Stimulated activated CD8-positive, alpha-beta memory T cell treated with anti-CD3 and anti-CD28 coated beads, Interleukin-12 subunit alpha, Interleukin-12 subunit beta, amount 100 ng/mL, for 1 hour (primary cell): Measurements from ENCODE around the gene BBS10.
"Not testable (repeated sequence)": the region's sequence is repeated elsewhere in the genome, so short reads cannot be mapped to it uniquely, and the experiment has no call there.

ENCODE experiments used
- DNase-seq: peaks from one replicate; pipeline ENCODE4 v3.0.0-alpha.2; 2020; ENCODE audit warnings: low read depth

The BBS10 gene

DNA sequence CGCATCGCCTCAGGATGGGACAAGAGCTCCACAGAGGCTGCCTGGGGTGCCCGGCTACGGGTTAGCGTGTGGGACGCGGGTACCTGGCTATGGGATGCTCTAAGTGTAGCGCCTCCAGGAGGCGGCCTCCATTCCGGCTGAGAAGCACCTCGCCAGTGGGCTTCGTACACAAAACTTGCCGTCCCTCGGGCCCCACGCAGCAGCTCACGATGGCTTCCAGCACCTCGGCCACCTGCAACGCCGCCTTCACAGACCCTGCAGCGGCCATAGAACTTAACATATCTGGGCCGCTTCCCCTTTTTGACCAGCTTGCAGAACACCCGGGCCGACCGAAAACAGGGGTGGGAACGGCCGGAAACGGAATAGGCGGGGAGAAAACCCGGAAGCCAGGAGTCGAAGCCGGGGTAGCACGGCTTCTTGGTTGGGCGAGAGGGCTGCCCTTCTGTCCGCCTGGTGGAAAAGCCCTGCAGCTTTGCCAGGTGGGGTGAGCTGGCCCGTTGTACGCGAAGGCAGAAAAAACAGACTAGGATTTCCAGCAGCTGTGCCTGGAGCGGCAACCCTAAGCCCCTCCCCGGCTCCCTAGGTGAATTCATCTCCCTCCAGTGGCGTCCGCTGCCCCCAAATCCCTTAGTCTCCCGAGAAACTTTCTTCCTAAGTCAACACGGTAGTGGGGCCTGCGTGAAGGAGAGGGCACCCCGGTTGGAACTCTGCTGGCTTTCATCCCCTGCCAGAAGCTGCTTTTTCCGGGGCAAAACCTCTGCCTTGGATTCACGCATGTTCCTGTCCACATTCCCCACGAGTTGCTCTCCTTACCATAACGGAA lies at the start of gene BBS10:
Gene BBS10 (minus strand): TSS at position 337 of the 823 bp plus-strand sequence. CDS start 57 bp downstream, at position 280.
- peak; percentile 71 for DNase-seq

- no peak for DNase-seq
These were observed 43.2 kb upstream of the BBS10 start for GRCh38 chr12:76391461-76391860.

GRCh38 chr12:76387614-76388013 lies 39.4 kb upstream of the BBS10 start:
- DNase-seq: no peak

DNA sequence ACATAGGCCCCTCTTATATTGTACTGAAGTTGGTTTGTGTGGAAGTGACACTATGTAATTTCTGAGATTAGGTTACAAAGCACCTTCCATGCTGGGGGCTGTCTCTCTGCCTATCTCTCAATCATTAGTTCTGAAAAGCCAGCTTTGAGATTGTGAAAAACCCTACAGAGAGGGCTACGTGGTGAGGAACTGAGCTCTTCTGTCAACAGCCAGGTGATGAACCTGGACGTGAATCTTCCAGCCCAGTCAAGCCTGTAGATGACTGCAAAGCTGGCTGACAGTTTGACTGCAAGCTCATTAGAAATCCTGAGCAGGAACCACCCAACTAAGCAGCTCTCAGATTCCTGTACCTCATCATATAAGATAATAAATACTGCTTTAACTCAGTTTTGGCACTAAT lies 36.3 kb upstream of the BBS10 start:
- no peak for DNase-seq

GRCh38 chr12:76383988-76384387 lies 35.8 kb upstream of the BBS10 start:
- no peak for DNase-seq

GRCh38 chr12:76379261-76379660 lies 31.0 kb upstream of the BBS10 start:
- no peak for DNase-seq

GRCh38 chr12:76376876-76377275 lies 28.7 kb upstream of the BBS10 start:
- DNase-seq: not testable (repeated sequence)

DNA sequence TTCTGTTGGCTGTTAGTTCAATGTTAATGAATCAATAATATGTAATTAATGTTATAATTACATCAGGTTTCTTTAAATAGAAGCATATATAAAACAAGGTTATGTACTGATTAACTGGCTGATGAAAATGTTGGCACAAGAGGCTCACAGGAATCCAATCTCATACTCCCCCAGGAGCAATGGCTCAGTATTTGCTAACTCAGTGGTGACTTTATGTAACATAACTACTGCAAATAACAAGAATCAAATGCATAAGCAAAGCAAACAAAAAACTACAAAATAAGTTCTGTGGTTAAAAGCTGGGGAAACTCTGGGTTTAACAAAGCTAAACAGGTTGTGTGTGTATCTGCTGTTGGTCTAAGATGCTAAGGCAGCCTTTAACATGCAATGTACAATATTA lies 27.7 kb upstream of the BBS10 start:
- no peak for DNase-seq

DNA sequence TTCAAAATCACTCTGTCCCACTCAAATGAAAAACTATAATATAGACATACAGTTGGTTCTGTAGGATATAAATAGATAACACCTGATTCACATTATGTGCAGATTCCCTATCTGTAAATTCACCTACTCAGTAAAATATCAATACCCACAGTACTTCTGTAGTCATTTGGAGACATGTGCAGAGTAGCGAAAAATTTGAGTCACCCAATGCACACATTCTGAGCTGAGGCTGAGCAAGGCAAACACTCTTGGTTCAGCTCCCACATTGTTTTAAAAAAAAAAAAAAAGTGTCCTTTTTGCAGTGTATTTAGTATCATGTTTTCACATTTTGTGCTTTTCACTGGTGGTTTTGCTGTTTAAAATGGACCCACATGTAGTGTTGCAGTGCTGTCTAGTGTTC lies 27.3 kb upstream of the BBS10 start:
- no peak for DNase-seq

- no peak for DNase-seq
These were observed 26.3 kb upstream of the BBS10 start for GRCh38 chr12:76374386-76375020.

GRCh38 chr12:76368230-76368629 lies 20.0 kb upstream of the BBS10 start:
- DNase-seq: no peak

DNA sequence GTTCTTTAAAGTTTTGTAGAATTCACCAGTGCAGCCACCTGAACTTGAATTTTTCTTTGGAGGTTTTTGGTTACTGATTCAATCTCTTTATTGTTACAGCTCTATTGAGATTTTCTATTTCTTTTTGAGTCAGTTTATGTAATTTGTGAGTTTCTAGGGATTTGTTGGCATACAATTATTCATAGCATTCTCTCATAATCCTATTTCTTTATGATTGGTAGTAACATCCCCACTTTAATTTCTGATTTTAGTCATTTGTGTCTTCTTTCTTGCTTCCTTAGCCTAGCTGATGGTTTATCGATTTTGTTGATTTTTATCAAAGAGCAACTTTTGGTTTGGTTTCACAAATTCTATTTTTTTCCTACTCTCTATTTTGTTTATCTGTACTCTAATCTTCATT lies 17.9 kb upstream of the BBS10 start:
- no peak for DNase-seq

DNA sequence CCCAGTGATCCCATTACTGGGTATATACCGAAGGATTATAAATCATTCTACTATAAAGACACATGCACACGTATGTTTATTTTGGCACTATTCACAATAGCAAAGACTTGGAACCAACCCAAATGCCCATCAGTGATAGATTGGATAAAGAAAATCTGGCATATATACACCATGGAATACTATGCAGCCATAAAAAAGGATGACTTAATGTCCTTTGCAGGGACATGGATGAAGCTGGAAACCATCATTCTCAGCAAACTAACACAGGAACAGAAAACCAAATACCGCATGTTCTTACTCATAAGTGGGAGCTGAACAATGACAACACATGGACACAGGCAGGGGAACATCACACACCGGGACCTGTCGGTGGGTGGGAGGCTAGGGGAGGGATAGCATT lies 15.9 kb upstream of the BBS10 start:
- DNase-seq: not testable (repeated sequence)

DNA sequence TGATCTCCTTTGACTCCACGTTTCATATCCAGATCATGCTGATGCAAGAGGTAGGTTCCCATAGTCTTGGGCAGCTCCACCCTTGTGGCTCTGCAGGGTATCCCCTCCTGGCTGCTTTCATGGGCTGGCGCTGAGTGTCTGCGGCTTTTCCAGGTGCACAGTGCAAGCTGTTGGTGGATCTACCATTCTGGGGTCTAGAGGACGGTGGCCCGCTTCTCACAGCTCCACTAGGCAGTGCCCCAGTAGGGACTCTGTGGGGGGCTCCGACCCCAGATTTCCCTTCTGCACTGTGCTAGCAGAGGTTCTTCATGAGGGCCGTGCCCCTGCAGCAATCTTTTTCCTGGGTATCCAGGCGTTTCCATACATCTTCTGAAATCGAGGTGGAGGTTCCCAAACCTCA lies 12.1 kb upstream of the BBS10 start:
- DNase-seq: no peak

DNA sequence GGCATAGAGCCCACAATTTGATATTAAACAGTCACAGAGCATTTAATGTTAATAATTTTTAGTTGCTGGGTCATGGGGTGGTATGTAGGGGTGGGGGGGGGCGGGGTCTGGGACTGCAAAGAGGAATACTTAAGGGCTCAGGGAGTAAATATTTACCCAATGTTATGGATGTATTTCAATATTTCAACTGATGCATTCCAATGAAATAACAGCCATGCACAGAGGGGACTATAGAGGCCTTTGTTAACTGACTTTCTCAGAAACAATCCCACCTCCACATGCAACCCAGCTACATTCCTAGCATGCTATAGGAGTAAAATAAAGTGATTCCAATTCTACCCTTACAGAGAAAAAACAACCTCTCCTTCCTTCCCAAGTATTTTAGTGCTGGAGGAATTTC lies 7.9 kb upstream of the BBS10 start:
- no peak for DNase-seq

- DNase-seq: no peak
These were observed 1.3 kb downstream of the BBS10 start for GRCh38 chr12:76346798-76347420.

GRCh38 chr12:76346236-76346635 lies 2.0 kb downstream of the BBS10 start:
- no peak for DNase-seq

GRCh38 chr12:76345569-76345968 lies 2.6 kb downstream of the BBS10 start:
- no peak for DNase-seq

- no peak for DNase-seq
These were observed 6.7 kb downstream of the BBS10 start for GRCh38 chr12:76341436-76342030.

DNA sequence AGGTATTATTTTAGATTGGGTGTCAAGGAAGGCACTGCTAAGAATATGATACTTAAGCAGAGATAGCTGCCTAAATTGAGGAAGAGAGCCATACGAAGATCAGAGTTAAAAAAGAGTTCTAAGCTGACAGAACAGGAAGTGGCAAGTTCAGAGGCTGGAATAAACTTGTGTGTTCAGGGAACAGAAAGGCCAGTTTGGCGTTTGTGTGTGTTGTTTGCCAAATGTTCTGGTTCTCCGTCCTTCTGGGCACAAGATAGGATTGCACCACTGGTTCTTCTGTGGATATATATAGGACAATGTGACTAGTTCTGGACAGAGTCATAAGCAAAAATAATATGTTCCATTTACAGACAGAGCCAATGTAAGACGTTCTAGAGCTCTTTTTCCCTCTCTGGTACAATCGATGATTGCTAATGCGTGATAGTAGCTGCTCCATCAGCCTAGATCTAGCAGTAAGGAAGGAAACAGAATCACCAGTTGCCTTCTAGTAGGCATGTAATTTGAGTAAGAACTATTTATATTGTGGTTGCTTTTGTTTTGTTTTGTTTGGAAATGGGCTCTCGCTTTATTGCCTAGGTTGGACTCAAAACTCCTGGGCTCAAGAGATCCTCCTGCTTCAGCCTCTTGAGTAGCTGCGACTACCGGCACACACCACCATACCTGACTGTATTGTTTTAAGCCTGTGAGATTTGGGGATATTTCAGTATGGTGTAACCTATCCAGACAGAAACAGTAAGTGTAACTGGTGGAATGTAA lies 7.4 kb downstream of the BBS10 start:
- DNase-seq: no peak

DNA sequence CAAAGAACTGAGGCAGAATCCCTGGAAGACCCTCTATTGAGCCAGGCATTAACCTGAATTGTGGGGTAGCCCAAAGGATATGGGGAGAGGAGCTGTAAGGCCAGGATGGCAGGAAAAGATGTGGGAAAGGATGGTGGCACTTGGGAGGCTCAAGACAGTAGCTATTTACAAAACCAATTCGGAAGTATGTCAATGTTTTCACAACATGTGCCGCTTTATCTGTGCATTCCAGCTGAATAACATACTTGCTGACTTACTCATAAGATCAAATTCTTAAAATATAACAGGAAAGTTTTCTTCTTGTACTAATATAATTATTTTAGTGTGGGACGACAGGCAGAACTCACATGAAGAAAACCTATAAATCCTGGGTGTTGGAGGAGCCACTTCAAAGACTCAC lies 10.6 kb downstream of the BBS10 start:
- no peak for DNase-seq

GRCh38 chr12:76332606-76333005 lies 15.6 kb downstream of the BBS10 start:
- no peak for DNase-seq
